Stomach (tissue), 4 donors: ENCODE data around the gene NFATC2.

Experiments used
- CTCF ChIP-seq, 7 experiments: fragments of 450-650 bp in 4 of 7; fragments of 200-600 bp in 3 of 7; sonication (generic) in 3 of 7; IDR thresholded peaks; one replicate each; pipeline ENCODE4 v1.5.1; 2016 to 2019; ENCODE audit warnings: antibody characterized with exemption in 7 of 7, control low read depth in 2 of 7, mild to moderate bottlenecking in 1 of 7
- EP300 ChIP-seq: sonication (generic); formaldehyde crosslinking; IDR thresholded peaks from one replicate; pipeline ENCODE4 v1.6.1; 2017; ENCODE audit warnings: antibody characterized with exemption

GRCh38 chr20:51486197-51487005 is 56.1 kb downstream of the NFATC2 start:
- TF ChIP-seq EP300: no peak
- no peak for TF ChIP-seq CTCF (IDR thresholded peaks at IDR 0.05)
